T-helper 22 cell (primary cell): ENCODE results near the gene CNR2.
A peak's percentile ranks its signal among the peaks of the same experiment; 100 is the strongest.
"Not testable (repeated sequence)": the region's sequence is repeated elsewhere in the genome, so short reads cannot be mapped to it uniquely, and the experiment has no call there.

Experiments used
- DNase-seq: peaks from one replicate; pipeline ENCODE4 v3.0.0-alpha.2; 2020; ENCODE audit warnings: low read depth

Gene CNR2

DNA sequence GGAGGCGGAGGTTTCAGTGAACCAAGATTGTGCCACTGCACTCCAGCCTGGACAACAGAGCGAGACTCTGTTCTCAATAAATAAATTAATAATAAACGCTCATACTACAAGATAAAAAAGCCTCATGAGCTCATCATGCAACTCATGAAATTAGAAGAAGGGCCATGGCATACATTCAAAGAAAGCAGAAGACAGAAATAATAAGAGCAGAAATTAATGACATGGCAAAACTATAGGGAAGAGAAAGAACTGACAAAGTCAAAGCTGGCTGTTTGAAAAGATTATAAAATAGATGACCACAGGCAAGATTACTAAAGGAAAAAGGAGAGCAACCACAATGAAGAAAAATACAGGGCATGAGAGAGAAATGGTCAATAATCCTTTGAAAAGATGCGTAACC lies 30.4 kb downstream of the CNR2 start:
- no peak for DNase-seq

DNA sequence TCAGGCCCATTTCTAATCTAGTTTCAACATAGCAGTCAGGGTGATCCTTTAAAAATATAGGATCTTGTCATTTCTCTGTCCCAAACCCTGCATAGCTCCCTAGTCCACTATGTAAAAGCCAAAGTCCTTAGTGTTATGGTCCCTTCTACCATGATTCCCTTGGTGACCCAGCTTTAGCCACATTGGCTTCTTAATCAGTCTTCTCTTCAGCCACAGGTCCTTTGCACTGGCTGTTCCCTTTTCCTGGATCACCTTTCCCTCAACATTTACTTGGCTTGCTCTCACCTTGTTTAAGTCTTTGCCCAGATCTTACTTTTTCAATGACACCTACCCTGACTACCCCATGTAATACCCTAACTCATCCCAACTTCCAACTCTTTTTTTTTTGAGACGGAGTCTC lies 33.4 kb downstream of the CNR2 start:
- DNase-seq, result no peak

DNA sequence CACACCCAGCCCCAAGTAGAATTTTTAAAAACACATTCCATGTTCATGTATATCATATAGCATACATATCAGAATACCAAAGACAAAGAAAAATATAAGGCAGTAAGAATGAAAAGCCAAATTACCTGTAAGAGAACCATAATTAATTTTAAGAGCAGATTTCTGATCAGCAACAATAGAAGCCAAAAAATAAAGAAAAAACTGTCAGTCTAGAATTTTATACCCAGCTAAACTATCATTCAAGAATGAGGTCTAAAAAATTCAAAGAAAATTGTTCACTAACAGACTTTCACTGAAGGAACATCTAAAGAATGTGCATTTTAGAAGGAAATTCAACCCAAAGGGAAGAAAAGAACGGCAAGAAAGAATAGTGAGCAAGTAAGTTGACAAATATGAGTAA lies 34.5 kb downstream of the CNR2 start:
- no peak for DNase-seq

DNA sequence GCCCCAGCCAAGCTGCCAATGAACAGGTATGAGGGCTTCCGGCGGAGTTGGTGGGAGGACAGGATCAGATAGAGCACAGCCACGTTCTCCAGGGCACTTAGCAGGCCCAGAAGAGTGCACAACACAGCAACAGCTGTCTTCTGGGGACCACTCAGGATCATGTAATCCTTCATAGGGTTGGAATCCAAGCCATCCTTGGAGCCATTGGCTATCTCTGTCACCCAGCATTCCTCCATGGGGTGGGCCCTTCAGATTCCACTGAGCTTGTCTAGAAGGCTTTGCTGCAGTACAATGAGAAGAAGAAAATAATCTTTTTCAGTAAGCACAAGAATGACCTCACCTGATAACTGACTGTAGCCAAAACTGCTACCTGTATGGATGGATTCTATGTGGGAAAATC lies 37.8 kb downstream of the CNR2 start:
- no peak for DNase-seq

DNA sequence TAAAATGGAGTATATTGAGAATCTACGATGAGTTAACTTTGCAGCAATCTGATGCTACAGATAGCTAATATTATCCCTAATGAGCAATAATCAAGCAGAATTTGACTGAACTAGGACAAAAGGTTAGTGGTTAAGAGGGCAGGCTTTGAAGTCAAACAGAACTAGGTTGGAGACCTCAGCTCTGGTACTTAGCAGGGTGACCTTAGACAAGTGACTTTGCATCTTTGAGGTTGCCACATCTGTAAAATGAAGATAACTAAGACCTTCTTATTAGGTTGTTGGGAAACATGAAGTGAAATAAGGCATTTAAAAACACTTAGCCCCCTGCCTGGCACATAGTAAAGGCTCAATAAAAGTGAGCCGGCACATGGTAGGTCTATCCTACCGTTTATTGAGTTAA lies 40.7 kb downstream of the CNR2 start:
- DNase-seq, result no peak

DNA sequence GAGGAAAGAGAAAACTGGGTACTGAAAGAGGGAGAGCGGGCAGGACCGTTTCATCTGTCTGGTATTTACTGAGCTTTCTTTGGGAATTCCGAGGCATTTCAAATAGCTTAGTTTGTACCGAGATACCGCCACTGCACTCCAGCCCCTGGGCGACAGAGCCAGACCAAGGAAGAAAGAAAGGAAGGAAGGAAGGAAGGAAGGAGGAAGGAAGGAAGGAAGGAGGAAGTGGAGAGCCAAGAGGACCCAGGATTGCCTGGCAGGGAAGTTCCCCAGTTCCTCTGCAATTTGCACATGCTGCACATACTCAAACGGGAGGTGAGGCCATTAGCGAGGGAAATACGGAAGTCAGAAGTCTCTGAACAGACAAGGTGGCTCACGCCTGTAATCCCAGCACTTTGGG lies 44.1 kb downstream of the CNR2 start:
- DNase-seq, result no peak

DNA sequence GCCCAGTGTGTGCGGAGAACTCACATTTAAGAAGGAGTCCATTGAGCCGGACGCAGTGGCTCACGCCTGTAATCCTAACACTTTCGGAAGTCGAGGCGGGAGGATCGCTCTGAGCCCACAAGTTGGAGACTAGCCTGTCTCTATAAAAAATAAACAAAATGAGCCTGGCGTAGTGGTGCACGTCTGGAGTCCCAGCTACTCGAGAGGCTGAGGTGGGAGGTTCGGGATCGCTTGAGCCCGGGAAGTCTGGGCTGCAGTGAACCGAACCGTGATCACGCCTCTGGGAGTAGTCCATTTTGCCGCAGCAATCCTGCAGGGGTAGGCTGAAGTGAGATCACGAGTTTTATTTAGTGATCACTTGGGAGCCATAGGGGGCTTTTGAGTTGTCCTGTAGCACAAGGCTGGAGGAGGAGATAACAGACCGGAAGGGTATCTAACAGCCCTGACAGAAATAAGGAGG lies 44.6 kb downstream of the CNR2 start:
- no peak for DNase-seq

DNA sequence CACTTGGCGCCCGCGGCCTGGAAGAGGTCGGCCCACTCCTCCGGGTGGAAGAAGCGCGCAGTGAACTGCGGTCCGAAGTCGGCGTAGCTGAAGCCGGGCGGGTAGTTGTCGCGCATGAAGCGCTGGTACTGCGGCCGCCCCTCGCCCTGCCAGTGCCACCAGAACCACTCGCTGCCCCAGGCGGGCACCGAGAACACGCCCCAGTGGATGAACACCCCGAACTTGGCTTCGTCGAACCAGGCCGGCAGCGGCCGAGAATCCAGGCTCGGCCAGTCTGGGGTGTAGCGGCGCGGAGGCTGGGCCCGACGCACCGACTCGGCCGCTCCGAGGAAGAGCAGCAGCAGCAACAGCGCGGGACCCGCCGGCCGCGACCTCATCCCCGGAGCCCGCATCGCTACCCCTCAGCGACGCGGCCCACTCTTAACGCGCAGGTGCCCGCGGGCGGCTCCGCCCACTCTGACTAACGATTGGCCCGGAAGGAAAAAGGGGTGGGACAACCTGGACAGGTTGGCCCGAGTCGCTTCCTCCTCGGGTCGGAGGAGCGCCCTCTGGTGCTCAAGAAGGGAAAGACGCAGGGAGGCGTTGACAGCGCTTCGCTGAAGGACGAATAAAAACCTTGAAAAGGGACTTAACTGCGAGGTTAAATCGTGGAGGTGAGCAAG lies 45.1 kb downstream of the CNR2 start, which contains the start of gene FUCA1:
Gene FUCA1 (minus strand): TSS at position 396 of the 662 bp plus-strand sequence. CDS start 4 bp downstream, at position 392.
- DNase-seq, result peak; percentile 91

DNA sequence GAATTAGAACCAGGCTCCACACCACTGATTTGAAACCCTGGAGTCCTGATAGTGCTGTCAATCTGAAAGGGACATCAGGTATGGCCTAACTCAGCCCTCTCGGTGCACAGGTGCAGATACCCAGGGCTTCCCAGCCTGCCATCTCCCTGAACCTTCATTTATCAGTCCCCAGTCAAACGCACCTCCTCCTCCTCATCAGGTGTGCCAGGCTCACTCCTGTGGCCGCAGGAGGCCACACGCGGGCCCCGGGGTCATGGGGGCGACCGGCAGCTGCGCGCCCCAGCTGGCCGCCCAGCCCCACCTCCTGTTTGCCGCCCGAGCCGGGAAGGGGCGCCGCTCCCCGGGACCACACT lies 45.6 kb downstream of the CNR2 start:
- no peak for DNase-seq

DNA sequence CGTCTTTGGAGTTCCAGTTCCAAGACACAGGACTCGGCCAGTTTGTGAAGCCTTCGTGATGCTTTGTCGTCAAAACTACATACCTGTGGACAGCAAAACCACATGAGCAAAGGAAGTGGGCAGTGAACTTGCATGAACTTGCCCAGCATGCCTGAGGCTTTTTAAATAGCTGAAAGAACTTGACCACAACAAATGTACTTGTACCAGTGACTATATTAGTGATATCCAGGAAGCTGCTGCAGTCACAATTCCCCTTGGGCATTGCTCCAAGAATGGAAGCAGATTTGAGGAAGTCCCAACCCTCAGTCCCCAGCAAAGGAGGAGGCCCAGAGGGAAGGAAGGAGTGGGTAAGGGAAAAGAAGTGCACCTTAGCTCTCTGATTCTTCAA lies 47.6 kb downstream of the CNR2 start:
- no peak for DNase-seq

DNA sequence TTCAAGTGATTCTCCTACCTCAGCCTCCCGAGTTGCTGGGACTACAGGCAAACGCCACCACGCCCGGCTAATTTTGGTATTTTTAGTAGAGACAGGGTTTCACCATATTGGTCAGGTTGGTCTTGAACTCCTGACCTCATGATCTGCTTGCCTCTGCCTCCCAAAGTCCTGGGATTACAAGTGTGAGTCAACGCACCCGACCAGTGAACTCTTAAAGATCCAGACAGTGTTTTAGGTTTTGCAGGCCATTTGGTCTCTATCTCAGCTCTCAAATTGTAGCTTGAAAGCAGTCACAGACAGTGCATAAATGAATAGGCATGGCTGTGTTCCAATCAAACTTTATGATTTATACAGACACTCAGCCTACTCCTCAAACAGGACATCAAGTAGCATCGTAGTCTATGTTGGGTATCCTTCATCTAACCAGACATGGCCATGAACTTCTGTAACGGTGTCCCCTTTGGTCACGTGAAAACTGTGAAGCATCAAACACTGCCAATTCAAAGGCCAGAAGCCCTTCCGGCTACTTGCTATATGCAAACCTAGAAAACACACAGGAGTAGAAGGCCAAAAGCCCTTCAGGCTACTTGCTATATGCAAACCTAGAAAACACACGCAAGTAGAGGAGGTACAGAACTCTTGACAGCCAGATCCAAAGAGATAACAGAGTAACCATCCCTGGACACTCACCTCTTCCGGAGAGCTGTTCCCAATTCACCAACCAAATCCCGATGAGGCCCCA lies 48.2 kb downstream of the CNR2 start:
- no peak for DNase-seq

DNA sequence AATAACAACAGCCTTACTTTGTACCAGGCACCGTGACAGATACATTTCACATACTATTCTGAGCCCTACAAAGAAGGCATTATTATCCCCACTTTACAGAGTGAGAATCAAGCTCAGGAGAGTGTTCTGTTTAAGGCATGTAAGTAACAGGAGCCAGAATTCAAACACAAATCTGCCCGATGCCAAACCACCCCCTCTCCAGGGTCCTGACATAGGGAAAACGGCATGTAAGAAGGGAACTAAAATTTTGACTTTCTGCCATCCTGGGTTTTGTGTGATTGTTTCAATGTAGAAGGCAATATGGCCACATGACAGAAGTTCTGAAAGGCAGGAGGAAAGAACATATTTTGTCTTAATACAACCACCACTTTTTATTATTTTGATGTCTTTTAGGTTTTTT lies 50.5 kb downstream of the CNR2 start:
- DNase-seq, result no peak

DNA sequence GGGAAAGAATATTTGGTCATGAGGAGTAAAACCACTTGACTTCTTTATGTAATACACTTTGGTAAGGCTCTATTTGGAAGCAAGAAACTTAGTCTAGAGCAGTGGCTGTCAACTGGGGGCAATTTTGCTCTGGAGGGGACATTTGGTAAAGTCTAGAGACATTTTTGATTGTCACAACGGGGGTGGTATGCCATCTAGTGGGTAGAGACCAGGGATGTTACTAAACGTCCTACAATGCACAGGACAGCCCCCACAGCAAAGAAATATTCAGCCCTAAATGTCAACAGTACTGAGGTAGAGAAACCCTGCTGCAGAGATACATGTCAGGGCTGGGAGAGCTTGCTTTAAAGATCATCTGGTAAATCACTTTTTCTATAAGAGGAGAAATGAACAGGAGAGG lies 58.6 kb downstream of the CNR2 start:
- no peak for DNase-seq

DNA sequence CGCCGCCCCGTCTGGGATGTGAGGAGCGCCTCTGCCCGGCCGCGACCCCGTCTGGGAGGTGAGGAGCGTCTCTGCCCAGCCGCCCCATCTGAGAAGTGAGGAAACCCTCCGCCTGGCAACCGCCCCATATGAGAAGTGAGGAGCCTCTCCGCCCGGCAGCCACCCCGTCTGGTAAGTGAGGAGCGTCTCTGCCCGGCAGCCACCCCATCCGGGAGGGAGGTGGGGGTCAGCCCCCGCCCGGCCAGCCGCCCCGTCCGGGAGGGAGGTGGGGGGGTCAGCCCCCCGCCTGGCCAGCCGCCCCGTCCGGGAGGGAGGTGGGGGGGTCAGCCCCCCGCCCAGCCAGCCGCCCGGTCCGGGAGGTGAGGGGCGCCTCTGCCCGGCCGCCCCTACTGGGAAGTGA lies 60.0 kb downstream of the CNR2 start:
- DNase-seq, result not testable (repeated sequence)

DNA sequence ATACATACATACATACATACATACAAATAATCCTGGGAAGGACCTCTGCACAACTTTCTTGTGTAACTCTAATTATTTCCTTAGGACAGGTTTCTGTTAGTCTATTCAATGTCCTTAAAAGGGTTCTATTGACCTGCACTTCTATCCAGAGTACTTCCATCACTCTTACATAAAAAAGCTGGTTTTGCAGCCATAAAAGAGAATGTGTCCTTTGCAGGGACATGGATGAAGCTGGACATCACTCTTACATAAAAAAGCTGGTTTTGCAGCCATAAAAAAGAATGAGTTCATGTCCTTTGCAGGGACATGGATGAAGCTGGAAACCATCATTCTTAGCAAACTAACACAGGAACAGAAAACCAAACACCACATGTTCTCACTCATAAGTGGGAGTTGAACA lies 61.8 kb downstream of the CNR2 start:
- DNase-seq, result not testable (repeated sequence)

DNA sequence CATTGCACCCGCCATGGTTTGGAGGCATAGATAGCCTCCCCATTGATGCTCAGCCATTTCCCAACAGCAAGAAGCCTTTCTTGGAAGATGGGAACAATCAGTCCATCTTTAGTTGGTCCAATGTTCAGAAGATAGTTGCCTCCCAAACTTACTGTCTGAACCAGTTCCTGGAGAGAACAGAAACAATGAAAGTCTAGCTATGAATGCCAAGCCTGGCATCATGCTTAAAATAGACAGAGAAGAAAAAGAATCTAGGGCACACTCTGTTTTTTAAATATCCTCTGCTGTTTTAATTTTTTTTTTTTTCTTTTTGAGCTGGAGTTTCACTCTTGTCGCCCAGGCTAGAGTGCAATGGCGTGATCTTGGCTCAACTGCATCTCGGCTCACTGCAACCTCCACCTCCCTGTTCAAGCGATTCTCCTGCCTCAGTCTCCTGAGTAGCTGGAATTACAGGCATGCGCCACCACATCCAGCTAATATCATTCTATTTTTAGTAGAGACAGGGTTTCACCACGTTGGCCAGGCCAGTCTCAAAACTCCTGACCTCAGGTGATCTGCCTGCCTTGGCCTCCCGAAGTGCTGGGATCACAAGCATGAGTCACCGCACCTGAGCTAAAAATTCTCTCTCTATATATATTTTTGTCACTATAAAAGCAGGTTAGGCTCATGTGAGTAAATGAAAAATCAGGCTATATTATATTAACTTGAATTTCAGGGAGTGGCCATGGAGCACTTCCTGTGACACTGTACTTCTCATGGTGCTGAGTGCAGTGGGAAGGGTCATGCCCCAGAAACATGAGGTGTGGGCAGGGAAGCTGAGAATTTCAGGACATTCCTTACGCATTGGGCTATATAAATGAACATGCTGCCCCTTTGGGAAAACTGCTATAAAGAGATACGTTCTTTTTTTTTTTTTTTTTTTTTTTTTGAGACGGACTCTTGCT lies 64.2 kb downstream of the CNR2 start:
- DNase-seq, result no peak

DNA sequence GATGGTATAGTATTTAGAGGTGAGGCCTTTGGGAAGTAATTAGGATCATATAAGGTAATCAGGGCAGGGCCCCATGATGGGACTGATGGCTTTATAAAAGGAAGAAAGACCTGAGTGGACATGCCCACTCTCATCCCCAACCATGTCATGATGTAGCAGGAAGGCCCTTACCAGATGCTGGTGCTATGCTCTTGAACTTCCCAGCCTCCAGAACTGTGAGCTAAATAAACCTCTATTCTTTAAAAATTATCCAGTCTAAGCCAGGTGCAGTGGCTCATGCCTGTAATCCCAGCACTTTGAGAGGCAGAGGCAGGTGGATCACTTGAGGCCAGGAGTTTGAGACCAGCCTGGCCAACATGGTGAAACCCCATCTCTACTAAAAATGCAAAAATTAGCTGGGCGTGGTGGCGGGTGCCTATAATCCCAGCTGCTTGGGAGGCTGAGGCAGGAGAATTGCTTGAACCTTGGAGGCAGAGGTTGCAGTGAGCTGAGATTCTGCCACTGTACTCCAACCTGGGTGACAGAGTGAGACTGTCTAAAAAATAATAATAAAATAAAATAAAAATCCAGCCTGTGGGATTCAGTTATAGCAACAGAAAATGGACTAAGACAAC lies 65.6 kb downstream of the CNR2 start:
- not testable (repeated sequence) for DNase-seq

DNA sequence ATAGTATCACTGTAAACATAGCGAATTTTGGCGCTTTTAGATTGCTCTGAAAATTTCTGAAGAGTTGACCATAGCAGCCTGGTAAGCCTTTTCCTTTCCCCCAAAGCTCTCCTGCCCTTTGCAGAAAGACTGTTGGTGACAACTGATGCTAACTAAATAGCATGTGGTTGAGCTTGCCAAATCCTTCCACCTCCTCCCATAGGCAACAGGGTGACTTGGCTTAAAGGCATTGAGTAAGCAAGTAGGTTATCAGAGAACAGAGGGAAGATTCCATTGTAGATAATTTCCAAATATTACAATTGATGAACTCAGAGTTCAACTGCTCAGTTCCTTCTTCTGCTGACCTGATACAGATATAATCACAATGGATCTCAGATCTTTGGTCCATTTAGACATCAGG lies 68.0 kb downstream of the CNR2 start:
- no peak for DNase-seq

DNA sequence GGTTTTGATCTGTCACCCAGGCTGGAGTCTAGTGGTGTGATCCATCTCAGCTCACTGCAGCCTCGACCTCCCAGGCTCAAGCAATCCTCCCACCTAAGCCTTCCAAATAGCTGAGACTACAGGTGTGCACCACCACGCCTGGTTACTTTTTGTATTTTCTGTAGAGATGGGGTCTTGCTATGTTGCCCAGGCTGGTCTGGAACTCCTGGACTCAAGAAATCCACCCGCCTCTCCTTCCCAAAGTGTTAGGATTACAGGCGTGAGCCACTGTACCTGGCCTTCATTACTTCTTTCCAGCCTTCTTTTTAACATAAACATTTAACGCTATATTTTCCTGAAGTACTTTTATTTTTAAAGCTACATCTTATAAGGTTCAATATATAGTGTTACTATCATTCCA lies 69.5 kb downstream of the CNR2 start:
- DNase-seq, result no peak

DNA sequence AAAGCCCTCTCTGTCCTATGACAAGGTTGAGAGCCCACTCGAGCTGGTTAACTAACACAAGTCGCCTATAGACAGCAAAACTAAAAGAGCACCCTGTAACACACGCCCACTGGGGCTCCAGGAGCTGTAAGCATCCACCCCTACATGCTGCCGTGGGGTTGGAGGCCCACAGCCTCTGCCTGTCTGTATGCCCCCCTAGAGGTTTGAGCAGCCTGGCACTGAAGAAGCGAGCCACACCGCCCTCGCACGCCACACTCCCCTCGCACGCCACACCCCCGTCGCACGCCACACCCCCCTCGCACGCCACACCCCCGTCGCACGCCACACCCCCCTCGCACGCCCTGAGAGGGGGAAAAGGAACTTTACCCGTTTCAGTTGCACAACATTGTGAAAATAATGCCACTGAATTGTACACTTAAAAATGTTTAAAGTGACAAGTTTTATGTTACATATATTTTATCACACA lies 74.7 kb downstream of the CNR2 start:
- peak; percentile 60 for DNase-seq

DNA sequence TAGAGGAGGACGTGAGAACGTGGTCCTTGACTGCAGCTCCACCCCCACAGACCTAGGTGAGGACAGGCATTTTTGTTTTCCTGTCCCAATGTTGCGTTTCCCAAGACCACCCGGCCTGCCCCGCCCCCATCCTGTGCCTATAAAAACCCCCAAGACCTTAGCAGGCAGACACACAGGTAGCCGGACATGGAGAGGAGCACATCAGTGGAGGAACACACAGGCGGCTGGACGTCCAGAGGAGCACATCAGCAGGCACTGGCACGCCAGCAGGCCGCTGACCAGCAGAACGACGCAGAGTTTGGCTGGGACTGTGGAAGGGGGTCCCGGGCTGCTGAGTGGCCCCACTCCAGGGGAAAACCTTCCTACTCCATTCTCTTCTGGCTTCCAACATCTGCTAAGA lies 75.3 kb downstream of the CNR2 start:
- no peak for DNase-seq

DNA sequence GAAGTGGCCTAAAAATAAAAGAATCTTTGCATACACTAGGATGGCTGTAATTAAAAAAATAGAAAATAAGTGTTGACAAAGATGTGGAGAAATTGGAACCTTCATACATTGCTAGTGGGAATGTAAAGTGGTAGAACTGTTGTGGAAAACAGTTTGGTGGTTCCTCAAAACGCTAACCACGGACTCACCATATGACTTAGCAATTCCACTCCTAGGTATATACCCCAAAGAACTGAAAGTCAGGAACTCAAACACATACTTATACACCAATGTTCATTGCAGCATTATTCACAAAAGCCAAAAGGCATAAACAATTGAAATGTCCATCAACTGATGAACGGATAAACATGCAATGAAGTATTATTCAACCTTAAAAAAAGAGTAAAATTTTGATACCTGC lies 77.1 kb downstream of the CNR2 start:
- no peak for DNase-seq
